ENCODE measurements around the gene VARS2.
"Not testable (repeated sequence)": the region's sequence is repeated elsewhere in the genome, so short reads cannot be mapped to it uniquely, and the experiment has no call there.

VARS2 gene

GRCh38 chr6:30900863-30901417 is 13.1 kb upstream of the VARS2 start:
- H3F3A ChIP-seq (ENCODE audit: insufficient read depth, low read length): no peaks in the 10 kb centered on the region
- no peaks in the 10 kb centered on the region for H3K36me3 ChIP-seq (replicated peaks; ENCODE audit: insufficient read depth, low read length)
- H3K79me2 ChIP-seq (ENCODE audit: low read length): no peaks in the 10 kb centered on the region
- H3K4me2 ChIP-seq (ENCODE audit: low read depth, low read length): no peak overlapping the region
- DNase-seq: no peak
- H3K4me1 ChIP-seq (ENCODE audit: low read length): no peaks in the 10 kb centered on the region
- no peaks in the 10 kb centered on the region for H3K9me3 ChIP-seq (replicated peaks; ENCODE audit: insufficient read depth, low read length)
- H3K4me3 ChIP-seq (ENCODE audit: low read length): no peak overlapping the region
- H3K27ac ChIP-seq (ENCODE audit: low read length): no peak overlapping the region
- H4K20me1 ChIP-seq (ENCODE audit: insufficient read depth, low read length): no peaks in the 10 kb centered on the region
- peaks cover 44% of the 10 kb centered on the region for H3K27me3 ChIP-seq (replicated peaks; ENCODE audit: insufficient read depth, low read length)
- H2AFZ ChIP-seq (ENCODE audit: low read length): no peak overlapping the region
- no peak overlapping the region for H3K9ac ChIP-seq (ENCODE audit: low read length)
- no peaks in the 10 kb centered on the region for H3K9me2 ChIP-seq (replicated peaks; ENCODE audit: insufficient read depth, low read length)
- TF ChIP-seq CTCF (IDR thresholded peaks at IDR 0.05; ENCODE audit: low read length): no peak
- no peak for TF ChIP-seq EZH2phosphoT487 (IDR thresholded peaks at IDR 0.05; ENCODE audit: low read length)
- TF ChIP-seq EZH2 (optimal IDR thresholded peaks at IDR 0.05; ENCODE audit: low read depth, low read length): no peak

GRCh38 chr6:30901436-30901835 is 12.6 kb upstream of the VARS2 start:
- H4K20me1 ChIP-seq (ENCODE audit: insufficient read depth, low read length): no peaks in the 10 kb centered on the region
- no peak overlapping the region for H3K27ac ChIP-seq (ENCODE audit: low read length)
- no peak overlapping the region for H3K9ac ChIP-seq (ENCODE audit: low read length)
- no peak overlapping the region for H3K4me2 ChIP-seq (ENCODE audit: low read depth, low read length)
- H3K4me3 ChIP-seq (ENCODE audit: low read length): no peak overlapping the region
- peaks cover 39% of the 10 kb centered on the region for H3K27me3 ChIP-seq (replicated peaks; ENCODE audit: insufficient read depth, low read length)
- no peak overlapping the region for H2AFZ ChIP-seq (ENCODE audit: low read length)
- H3K36me3 ChIP-seq (replicated peaks; ENCODE audit: insufficient read depth, low read length): no peaks in the 10 kb centered on the region
- TF ChIP-seq EZH2 (optimal IDR thresholded peaks at IDR 0.05; ENCODE audit: low read depth, low read length) (no peak), CTCF (IDR thresholded peaks at IDR 0.05; ENCODE audit: low read length) (no peak), EZH2phosphoT487 (IDR thresholded peaks at IDR 0.05; ENCODE audit: low read length) (no peak)
- no peaks in the 10 kb centered on the region for H3K9me2 ChIP-seq (replicated peaks; ENCODE audit: insufficient read depth, low read length)
- no peak for DNase-seq
- H3K79me2 ChIP-seq (ENCODE audit: low read length): no peaks in the 10 kb centered on the region
- no peaks in the 10 kb centered on the region for H3F3A ChIP-seq (ENCODE audit: insufficient read depth, low read length)
- no peaks in the 10 kb centered on the region for H3K4me1 ChIP-seq (ENCODE audit: low read length)
- no peaks in the 10 kb centered on the region for H3K9me3 ChIP-seq (replicated peaks; ENCODE audit: insufficient read depth, low read length)

GRCh38 chr6:30902196-30902595 is 11.8 kb upstream of the VARS2 start:
- not testable (repeated sequence) for H3K4me1 ChIP-seq (ENCODE audit: low read length); H3K9ac ChIP-seq (ENCODE audit: low read length); DNase-seq; H3K79me2 ChIP-seq (ENCODE audit: low read length); H3F3A ChIP-seq (ENCODE audit: insufficient read depth, low read length); H3K9me3 ChIP-seq (replicated peaks; ENCODE audit: insufficient read depth, low read length); H3K9me2 ChIP-seq (replicated peaks; ENCODE audit: insufficient read depth, low read length); H3K36me3 ChIP-seq (replicated peaks; ENCODE audit: insufficient read depth, low read length); H2AFZ ChIP-seq (ENCODE audit: low read length); H3K4me2 ChIP-seq (ENCODE audit: low read depth, low read length); H3K4me3 ChIP-seq (ENCODE audit: low read length); H3K27ac ChIP-seq (ENCODE audit: low read length); H4K20me1 ChIP-seq (ENCODE audit: insufficient read depth, low read length)
- peaks cover 34% of the 10 kb centered on the region for H3K27me3 ChIP-seq (replicated peaks; ENCODE audit: insufficient read depth, low read length)

- no peaks in the 10 kb centered on the region for H3K9me2 ChIP-seq (replicated peaks; ENCODE audit: insufficient read depth, low read length)
- no peak overlapping the region for H3K9ac ChIP-seq (ENCODE audit: low read length)
- no peak overlapping the region for H3K4me3 ChIP-seq (ENCODE audit: low read length)
- no peaks in the 10 kb centered on the region for H4K20me1 ChIP-seq (ENCODE audit: insufficient read depth, low read length)
- H3K79me2 ChIP-seq (ENCODE audit: low read length): no peaks in the 10 kb centered on the region
- H3F3A ChIP-seq (ENCODE audit: insufficient read depth, low read length): no peaks in the 10 kb centered on the region
- H3K27ac ChIP-seq (ENCODE audit: low read length): no peak overlapping the region
- TF ChIP-seq EZH2 (optimal IDR thresholded peaks at IDR 0.05; ENCODE audit: low read depth, low read length) (no peak), EZH2phosphoT487 (IDR thresholded peaks at IDR 0.05; ENCODE audit: low read length) (no peak), CTCF (IDR thresholded peaks at IDR 0.05; ENCODE audit: low read length) (no peak)
- no peak overlapping the region for H2AFZ ChIP-seq (ENCODE audit: low read length)
- no peak for DNase-seq
- H3K27me3 ChIP-seq (replicated peaks; ENCODE audit: insufficient read depth, low read length): peaks cover 29% of the 10 kb centered on the region
- no peaks in the 10 kb centered on the region for H3K36me3 ChIP-seq (replicated peaks; ENCODE audit: insufficient read depth, low read length)
- H3K9me3 ChIP-seq (replicated peaks; ENCODE audit: insufficient read depth, low read length): no peaks in the 10 kb centered on the region
- H3K4me1 ChIP-seq (ENCODE audit: low read length): no peaks in the 10 kb centered on the region
- H3K4me2 ChIP-seq (ENCODE audit: low read depth, low read length): no peak overlapping the region
Measured at GRCh38 chr6:30902709-30903108, 11.3 kb upstream of the VARS2 start.

All from MM.1S (cell line).